Fibroblast of lung (primary cell): Measurements from ENCODE around the gene MUC4. TPM values are rescaled to one million over a fixed set of nuclear protein-coding genes. Genes with fewer than 3 reads are reported as not detected.
"Not testable (repeated sequence)": the region's sequence is repeated elsewhere in the genome, so short reads cannot be mapped to it uniquely, and the experiment has no call there.

Source experiments
- DNase-seq, 2 donors: peaks; one replicate each; pipeline versions ENCODE4 v3.0.0 to v3.0.0-alpha.2; 2010; ENCODE audit warnings: low read depth in 2 of 2
- H2AFZ ChIP-seq: 2 replicates; pipeline ENCODE4 v1.5.1; 2012; ENCODE audit warnings: low read length, control low read depth, inconsistent platforms
- H3K27ac ChIP-seq: 2 replicates; pipeline ENCODE4 v1.5.1; 2011; ENCODE audit warnings: low read length, control low read depth; ENCODE audit not compliant: insufficient read depth
- H3K27me3 ChIP-seq: 2 replicates; pipeline ENCODE4 v1.5.1; 2011; ENCODE audit warnings: mild to moderate bottlenecking, low read length; ENCODE audit not compliant: control insufficient read depth, insufficient read depth
- H3K36me3 ChIP-seq: 2 replicates; pipeline ENCODE4 v1.5.1; 2011; ENCODE audit warnings: low read length; ENCODE audit not compliant: control insufficient read depth, insufficient read depth
- H3K4me1 ChIP-seq: 2 replicates; pipeline ENCODE4 v1.5.1; 2011; ENCODE audit warnings: low read length; ENCODE audit not compliant: control insufficient read depth, insufficient read depth; ENCODE audit errors: extremely low read depth
- H3K4me2 ChIP-seq: 2 replicates; pipeline ENCODE4 v1.5.1; 2011; ENCODE audit warnings: low read length, control low read depth; ENCODE audit not compliant: insufficient read depth; ENCODE audit errors: extremely low read depth
- H3K4me3 ChIP-seq, 4 experiments: fragments of 200-600 bp in 1 of 4; sonication (generic) in 1 of 4; replicated peaks in 1 of 4; 2 replicates each; pipeline ENCODE4 v1.5.1; 2011 to 2016; ENCODE audit warnings: low read length in 4 of 4, low read depth in 3 of 4, mild to moderate bottlenecking in 3 of 4, control low read depth in 2 of 4, inconsistent platforms in 1 of 4, mixed read lengths in 1 of 4; ENCODE audit not compliant: insufficient read depth in 1 of 4; ENCODE audit errors: control extremely low read depth in 1 of 4
- H3K79me2 ChIP-seq: 2 replicates; pipeline ENCODE4 v1.5.1; 2012; ENCODE audit warnings: mild to moderate bottlenecking, low read length, inconsistent platforms; ENCODE audit not compliant: control insufficient read depth, insufficient read depth
- H3K9ac ChIP-seq: 2 replicates; pipeline ENCODE4 v1.5.1; 2011; ENCODE audit warnings: mild to moderate bottlenecking, low read length, control low read depth; ENCODE audit not compliant: insufficient read depth
- H3K9me3 ChIP-seq: 2 replicates; pipeline ENCODE4 v1.5.1; 2012; ENCODE audit warnings: low read depth, low read length; ENCODE audit not compliant: control insufficient read depth, insufficient read depth
- H4K20me1 ChIP-seq: 2 replicates; pipeline ENCODE4 v1.5.1; 2011; ENCODE audit warnings: low read length; ENCODE audit not compliant: control insufficient read depth, insufficient read depth; ENCODE audit errors: extremely low read depth
- CTCF ChIP-seq, 2 donors: IDR thresholded peaks in 1 of 2; conservative IDR thresholded peaks in 1 of 2; 1 replicate in 1 of 2; 2 replicates in 1 of 2; pipeline ENCODE4 v1.5.1; 2011 to 2012; ENCODE audit warnings: low read length in 2 of 2, control low read depth in 1 of 2, inconsistent platforms in 1 of 2, low read depth in 1 of 2, mild to moderate bottlenecking in 1 of 2
- EZH2 ChIP-seq: IDR thresholded peaks from 2 replicates; pipeline ENCODE4 v1.5.1; 2012; ENCODE audit warnings: low read length, control low read depth, mild to moderate bottlenecking; ENCODE audit errors: missing control alignments
- polyA plus RNA-seq, 2 donors: library from polyadenylated mRNA; depleted of rRNA in 1 of 2; stranded (reverse) in 1 of 2; unstranded in 1 of 2; fragments of >200 nt; gene quantifications; 2 replicates each; pipeline ENCODE4 v1.2.1, GENCODE V29; 2011 to 2012; ENCODE audit warnings: missing spikeins in 1 of 2
- total RNA-seq: library from RNA; depleted of rRNA; stranded (reverse); fragments of >200 nt; gene quantifications from 2 replicates; pipeline ENCODE4 v1.2.1, GENCODE V29; 2014

Gene MUC4
- total and polyA plus RNA-seq, 2 donors (not counting 1 experiment from before 2014, with no cell fraction given), result not detected

- Histone ChIP-seq H3K36me3 (peaks cover 1% of the 10 kb centered on the region), H3K79me2 (no peaks in the 10 kb centered on the region), H4K20me1 (no peaks in the 10 kb centered on the region), H2AFZ (no peak overlapping the region), H3K4me2 (no peak overlapping the region), H3K4me3 (no peak overlapping the region), H3K27ac (no peak overlapping the region), H3K9ac (no peak overlapping the region), H3K27me3 (peaks cover 3% of the 10 kb centered on the region), H3K9me3 (no peaks in the 10 kb centered on the region), H3K4me1 (peaks cover 3% of the 10 kb centered on the region)
- TF ChIP-seq CTCF (conservative IDR thresholded peaks at IDR 0.05 in 1 of 2, IDR thresholded peaks at IDR 0.05 in 1 of 2; ENCODE audit: low read depth in 1 of 2, low read length in 2 of 2) (no peak), EZH2 (no peak)
- no peak for DNase-seq
Measured at GRCh38 chr3:195715134-195715533, 96.6 kb downstream of the MUC4 start.

GRCh38 chr3:195714380-195715011 is 97.2 kb downstream of the MUC4 start:
- H3K4me1 ChIP-seq, result peaks cover 3% of the 10 kb centered on the region
- H3K9ac ChIP-seq, result no peak overlapping the region
- H3K4me2 ChIP-seq, result no peak overlapping the region
- no peaks in the 10 kb centered on the region for H3K9me3 ChIP-seq
- TF ChIP-seq CTCF (conservative IDR thresholded peaks at IDR 0.05 in 1 of 2, IDR thresholded peaks at IDR 0.05 in 1 of 2; ENCODE audit: low read depth in 1 of 2, low read length in 2 of 2), result no peak
- no peaks in the 10 kb centered on the region for H4K20me1 ChIP-seq
- no peak for DNase-seq
- no peaks in the 10 kb centered on the region for H3K79me2 ChIP-seq
- peaks cover 3% of the 10 kb centered on the region for H3K27me3 ChIP-seq
- H3K27ac ChIP-seq, result no peak overlapping the region
- H3K36me3 ChIP-seq, result peaks cover 1% of the 10 kb centered on the region
- no peak overlapping the region for H2AFZ ChIP-seq
- no peak overlapping the region for H3K4me3 ChIP-seq

GRCh38 chr3:195713150-195713549 is 98.6 kb downstream of the MUC4 start:
- H3K9ac ChIP-seq, H2AFZ ChIP-seq, H3K9me3 ChIP-seq, H4K20me1 ChIP-seq, DNase-seq, H3K27ac ChIP-seq, H3K27me3 ChIP-seq, H3K4me2 ChIP-seq, H3K4me3 ChIP-seq, H3K36me3 ChIP-seq, H3K79me2 ChIP-seq, H3K4me1 ChIP-seq: not testable (repeated sequence)

- H3K36me3 ChIP-seq, H3K79me2 ChIP-seq, H3K9me3 ChIP-seq, H3K27ac ChIP-seq, H3K4me3 ChIP-seq, H2AFZ ChIP-seq, H3K4me1 ChIP-seq, H4K20me1 ChIP-seq, H3K27me3 ChIP-seq, H3K4me2 ChIP-seq, H3K9ac ChIP-seq, DNase-seq: not testable (repeated sequence)
Measured at GRCh38 chr3:195712535-195712910, 99.2 kb downstream of the MUC4 start.
